NCI-H1694 treated with DMSO at 0.1 percent for 48 hours (cell line): ENCODE measurements around the gene PLXNA2.

ENCODE experiments used
- DNase-seq: peaks from one replicate; lab custom pipeline; 2025; lab: John Stamatoyannopoulos, UW

The PLXNA2 gene

DNA sequence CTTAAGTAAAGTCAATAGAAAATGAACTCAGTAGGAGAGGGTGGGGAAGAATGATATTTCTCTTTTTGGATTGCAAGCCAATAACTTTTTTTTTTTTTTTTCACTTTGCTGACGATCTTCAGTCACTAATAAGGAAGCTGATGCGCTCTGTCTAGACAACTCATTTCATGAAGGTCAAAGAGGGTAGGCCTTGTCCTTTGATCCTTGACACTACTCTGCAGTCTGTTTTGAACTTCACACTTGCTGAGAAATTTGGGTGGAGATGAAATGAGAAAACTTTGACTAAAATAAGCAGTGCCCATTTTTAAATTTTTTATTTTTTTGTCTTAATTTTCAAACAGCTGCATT lies 20.9 kb upstream of the PLXNA2 start:
- no peak for DNase-seq

DNA sequence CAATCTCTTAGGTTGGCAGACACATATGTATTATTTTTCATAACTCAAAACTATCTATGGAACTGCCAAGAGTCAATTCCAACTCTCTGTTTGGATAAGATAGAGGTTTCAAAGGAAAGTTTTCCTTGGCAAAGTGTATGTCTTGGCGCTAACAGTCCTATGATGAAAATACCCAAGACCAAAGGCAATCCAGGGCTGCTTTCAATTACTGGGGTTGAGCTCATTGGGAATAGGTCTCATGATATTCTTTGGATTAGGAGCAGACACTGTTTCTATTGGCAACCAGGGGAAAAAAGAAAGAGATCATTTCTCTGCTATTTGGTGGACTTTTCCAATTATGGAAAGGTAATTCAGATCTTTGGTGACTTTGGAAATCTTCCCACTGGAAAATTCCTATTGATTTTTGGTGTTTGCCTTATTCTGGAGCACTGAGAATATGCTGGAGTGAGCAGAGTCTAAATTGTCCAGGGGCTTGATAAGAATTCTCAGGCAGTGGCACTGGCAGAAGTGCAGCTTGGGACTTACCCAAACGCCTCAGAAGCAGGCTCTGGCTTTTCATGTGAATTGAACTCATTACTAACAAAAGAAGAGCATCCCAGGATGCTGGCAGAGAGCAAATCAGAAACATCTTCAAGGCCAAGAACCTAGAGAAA lies 20.4 kb upstream of the PLXNA2 start:
- no peak for DNase-seq

DNA sequence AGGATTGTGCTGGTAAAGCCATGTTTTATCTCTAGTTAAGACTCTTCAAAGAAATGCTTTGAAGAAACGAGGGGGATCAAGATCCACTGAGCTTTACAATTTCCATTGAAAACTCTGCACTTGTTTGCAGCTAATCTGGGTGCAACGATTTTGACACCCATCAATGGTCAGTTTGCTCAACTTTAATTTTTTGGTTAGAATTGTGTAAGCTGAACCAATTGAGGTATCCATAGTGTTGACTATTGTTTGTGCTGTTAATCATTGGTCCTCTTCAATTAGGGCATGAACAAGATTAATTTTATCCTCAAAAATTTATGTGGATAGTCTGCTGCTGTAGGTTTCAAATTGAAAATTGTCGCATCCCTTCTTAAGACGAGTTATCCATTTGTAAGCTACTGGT lies 17.7 kb upstream of the PLXNA2 start:
- DNase-seq = no peak

DNA sequence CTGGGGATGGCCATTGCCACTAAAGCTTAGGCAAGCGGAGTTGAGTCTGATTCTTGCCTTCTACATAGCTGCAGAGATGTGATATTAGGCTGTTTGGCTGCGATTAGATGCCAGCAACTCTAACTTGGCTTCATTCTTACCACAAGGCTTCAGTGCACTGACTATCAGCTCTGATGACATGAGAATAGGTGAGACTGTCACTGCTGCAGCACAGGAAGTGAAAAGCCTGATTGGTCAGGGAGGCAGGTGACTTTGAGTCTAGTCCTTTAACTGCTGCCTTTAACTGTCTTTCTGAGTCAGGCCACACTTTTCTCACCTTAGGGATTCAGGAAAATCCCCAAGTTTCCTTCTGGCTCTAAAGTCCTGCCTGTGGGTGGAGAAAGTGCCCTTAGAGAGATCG lies 14.1 kb upstream of the PLXNA2 start:
- no peak for DNase-seq

DNA sequence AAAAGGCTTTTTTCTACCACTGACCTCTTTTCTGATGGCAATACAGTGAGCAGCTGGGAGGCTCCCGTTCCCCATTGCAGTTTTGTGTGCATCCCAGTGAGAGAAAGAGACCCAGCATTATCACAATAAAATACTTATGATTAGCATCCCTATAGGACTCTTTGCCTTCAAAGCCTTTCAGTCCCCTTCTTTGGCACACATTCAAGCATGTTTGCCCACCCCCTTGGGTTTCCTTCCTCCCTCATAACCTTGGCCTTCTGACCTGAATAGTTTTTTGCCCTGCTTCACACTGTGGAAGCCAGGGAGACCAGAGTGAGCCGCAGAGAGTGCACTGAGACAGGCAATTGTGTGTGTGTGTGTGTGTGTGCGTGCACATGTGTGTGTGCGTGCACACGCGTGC lies 13.2 kb upstream of the PLXNA2 start:
- DNase-seq = no peak

DNA sequence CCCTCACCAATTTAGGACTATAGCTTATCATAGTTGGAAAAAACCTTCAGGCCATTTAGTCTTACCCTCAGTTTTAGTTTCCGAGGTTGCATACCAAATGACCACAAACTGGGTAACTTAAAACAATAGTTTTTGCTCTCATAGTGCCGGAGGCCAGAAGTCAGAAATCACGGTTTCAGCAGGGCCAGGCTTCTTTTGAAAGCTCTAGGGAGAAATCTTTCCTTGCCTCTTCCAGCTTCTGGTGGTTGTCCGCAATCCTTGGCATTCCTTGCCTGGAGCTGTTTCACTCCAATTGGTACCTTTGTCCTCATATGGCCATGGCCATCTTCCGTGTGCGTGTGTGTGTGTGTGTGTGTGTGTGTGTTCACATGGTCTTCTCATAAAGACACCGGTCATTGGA lies 12.4 kb upstream of the PLXNA2 start:
- DNase-seq = no peak

DNA sequence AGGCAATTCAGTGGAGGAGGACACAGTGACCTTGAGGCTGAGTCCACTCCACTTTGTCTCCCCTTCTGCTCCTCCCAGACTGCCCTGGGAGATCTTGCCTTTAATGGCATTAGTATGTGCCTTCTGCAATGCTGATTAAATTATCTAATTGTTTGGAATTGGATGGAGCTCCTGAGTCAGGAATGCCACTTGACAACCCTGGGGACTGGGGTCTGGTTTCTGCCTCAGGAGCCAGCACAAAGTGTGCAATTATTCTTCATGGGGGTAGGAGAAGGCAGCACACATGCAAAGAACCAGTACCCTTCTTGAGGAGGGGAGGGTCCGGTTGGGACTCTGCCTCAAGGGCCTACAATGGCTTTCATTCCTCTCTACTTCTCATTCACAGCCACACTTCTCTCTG lies 11.9 kb upstream of the PLXNA2 start:
- no peak for DNase-seq

DNA sequence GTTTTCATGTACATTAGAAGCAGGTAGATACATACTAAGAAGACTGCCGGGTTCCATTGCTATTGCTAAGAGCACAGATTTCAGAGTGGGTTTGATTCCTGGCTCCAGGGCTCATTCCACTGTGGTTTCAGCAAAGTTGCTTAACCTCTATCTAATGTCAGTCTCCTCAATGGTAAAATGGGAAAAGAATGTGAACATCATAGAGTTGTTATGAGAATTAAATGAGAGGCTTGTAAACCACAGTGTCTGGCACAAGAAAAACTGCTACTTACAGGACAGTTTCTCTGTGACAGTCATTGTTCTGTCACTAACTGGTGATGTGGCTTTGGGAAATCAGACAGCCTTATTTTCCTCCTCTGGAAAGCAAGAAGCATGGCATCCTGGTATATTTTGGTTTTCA lies 10.7 kb upstream of the PLXNA2 start:
- no peak for DNase-seq

DNA sequence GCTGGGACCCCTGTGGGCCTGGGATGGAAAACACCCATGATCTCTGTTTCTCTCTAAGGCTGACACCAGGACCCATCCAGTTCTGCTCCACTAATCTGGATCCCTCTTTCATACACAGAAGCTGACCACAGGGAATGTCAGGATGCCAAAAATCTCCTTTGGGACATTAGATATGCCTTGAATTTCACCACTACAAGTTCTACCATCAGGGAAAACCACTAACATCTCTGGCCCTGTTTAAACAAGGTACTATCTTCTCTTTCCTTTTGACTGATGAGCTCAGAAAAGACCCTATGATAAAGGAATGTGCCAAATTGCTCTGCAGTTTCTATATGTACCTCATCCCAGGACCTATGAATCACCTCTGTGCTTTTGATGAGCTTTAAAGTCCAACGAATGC lies 10.2 kb upstream of the PLXNA2 start:
- no peak for DNase-seq

DNA sequence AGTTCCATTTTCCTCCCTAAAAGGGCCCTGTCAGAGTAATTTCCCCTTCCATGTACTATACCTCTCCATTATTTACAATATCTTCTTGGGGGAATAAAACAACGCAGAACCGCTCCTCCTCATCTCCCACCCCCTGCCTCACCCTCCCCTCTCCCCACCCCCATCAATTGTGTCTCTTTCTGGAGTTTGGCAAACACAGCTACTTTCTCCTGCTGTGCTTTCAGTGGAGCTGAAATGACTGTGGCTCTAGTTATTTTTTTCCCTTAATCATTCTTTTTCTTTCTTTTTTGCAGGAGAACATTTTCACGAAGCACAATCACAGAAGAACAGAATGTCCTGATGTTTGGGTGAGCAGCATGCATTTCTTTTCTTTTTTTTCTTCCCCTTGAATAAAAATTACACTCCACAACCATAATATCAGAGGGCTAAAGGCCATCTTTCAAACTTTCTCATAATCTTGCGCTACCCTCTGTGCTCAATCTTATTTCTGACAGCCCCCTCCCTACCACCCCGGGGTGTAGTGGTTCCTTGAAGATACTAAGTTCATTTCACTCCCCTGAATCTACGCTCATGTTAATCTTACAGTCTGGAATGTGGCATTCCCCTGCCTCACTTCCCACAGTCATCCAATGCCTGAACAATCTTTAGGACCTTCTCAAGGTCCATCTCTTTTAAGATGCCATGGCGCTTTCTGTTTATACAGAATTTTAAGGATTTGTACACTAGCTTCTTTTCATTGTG lies 8.8 kb upstream of the PLXNA2 start:
- DNase-seq = no peak

DNA sequence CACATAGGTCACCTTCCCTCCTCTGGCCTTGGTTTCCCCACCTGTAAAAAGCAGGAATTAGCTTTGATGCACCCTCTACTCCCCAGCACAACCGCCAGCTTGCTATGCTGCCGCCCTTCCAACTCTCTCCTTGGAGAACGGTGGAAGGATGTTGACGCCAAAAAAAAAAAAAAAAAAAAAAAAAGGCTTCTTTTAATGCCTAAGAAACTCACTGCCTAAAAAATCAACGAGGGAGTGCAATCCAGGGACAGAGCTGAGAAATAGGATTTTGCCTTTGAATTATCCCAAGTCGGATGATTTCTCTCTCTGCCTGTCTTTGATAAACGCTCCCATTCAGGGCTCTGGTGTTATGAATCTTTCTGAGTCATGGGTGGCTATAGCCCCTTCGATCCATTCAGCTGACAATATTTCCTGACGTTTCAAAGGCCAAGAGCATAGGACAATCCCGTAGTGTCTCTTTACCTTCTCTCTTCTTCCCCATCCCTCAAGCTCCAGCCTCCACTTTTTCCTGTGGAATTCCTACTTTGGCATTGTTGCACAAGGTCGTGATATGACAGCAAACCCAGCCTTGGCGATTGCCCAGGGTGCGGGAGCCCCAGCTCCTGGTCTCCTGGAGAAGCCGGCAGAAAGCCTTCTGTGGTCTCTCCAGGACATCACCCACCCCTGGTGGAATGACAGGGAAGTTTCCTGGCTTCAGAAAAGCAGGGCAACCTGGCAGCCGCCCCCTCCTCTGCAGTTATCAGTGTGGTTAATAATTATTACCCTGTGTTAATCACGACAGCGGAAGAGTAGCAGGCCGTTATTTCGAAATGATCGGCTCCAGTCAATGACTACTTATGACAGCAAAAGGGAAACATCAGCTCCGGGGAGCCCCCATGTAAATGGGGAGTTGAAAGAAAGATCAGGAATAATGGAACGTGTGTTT lies 8.0 kb upstream of the PLXNA2 start:
- DNase-seq = no peak

DNA sequence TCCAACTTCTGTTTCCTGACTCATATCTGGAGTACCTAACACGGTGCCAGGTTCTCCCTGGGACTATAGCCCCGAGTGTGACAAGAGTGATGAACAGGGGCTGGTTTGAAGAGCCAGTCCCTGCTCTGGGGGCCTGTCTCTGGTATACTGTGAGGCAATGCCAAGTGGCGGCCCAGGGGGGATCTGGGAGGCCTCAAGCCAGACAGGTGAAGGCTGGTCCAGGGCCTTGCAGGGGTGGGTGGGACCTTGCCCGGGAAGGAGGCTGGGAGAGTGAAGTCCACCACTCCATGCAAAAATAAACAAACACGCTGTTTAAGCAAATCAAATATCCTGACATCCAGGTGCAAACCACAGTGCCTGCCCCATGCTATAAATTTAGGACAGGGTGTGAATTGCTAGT lies 6.8 kb upstream of the PLXNA2 start:
- DNase-seq = no peak

DNA sequence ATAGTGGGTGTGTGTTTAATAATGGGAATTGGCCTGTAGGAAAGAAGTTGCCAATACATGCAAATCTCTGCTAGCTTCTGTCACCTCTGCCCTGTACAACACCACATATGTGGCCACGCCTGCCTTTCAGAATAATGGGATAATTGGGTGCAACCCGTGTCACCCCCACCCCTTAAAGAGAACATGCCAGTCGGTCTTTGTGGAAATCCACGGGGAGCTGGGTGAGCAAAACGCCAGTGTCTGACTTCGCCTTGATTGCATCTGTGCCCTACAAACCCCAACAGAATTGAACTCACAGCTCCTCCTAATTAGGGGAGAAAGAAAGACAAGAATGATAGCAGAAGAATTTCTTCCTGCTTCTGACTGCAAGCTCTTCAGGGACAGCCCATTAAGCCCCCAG lies 6.4 kb upstream of the PLXNA2 start:
- DNase-seq = no peak

DNA sequence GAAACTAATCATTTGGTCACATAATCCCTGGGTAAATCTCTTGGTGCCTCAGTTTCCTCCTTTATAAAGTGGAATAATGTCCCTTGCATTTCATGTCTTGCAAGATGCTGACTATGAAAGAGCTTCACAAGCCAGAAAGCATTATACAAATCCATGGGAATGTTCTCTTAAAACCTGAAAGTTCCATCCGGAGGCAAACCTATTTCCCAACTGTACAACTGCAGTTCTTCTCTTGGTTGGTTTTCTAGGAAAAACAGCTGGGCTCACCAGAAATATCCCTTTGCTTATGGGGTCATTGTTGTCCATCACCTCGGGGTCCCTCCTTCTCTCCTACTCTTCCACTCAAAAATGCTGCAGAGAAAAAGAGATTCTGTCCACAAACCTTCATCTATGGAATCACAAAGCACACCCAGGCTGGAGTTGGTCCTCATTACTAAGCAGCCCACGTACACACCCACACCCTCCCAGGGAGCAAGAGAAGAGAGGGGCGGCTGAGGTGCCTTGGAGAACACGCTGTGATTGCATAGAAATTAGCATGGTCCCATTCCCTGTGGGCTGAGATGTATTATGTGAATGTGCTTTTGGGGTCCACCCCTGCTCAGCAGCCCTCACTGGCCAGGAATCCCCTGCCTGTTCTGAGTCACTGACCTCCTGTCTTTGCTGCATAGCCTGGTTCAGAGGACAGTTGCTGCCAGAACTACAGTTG lies 5.0 kb upstream of the PLXNA2 start:
- DNase-seq = no peak

DNA sequence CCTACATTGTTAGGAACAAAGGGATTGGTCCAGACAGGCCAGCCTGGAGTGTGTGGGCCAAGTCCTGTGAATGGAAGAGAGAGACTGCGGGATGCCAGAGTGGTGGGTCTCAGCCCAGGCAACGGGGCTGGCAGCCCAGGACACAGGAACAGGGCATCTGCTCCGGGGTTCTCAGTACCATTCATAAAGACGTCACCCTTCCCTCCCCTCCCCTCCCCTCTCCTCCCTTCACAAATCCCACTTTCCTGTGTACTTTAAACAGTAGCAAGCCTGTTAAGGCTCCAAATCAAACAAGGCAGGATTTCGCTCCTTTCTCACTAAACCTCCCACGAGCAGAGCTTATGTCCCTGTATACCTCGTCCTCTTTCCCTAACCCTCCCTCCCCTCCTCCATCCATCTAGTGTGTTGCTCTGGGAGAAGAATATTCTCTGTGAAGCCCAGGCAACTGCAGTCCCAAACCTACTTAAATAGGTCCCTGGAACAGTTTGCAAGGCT lies 4.2 kb upstream of the PLXNA2 start:
- no peak for DNase-seq

DNA sequence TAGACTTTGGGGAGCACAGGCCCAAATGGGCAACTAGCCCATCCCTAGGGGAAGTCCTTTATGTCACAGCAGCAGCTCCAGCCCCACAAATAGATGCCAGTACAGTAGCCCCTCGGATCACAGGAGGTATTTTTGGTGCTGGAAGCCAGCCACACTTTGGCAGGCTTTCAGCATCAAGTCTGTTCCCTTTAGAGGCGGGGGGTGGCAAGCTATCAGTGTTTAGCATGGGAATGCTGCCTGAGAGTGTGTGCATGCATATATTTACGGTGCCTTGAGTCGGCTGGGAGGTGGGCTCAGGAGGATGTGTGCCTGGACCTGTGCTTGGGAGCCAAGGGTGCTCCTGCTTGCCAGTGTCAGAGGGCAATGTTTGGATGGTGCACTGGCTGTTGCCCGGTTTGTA lies 3.5 kb upstream of the PLXNA2 start:
- DNase-seq = peak; percentile 49

DNA sequence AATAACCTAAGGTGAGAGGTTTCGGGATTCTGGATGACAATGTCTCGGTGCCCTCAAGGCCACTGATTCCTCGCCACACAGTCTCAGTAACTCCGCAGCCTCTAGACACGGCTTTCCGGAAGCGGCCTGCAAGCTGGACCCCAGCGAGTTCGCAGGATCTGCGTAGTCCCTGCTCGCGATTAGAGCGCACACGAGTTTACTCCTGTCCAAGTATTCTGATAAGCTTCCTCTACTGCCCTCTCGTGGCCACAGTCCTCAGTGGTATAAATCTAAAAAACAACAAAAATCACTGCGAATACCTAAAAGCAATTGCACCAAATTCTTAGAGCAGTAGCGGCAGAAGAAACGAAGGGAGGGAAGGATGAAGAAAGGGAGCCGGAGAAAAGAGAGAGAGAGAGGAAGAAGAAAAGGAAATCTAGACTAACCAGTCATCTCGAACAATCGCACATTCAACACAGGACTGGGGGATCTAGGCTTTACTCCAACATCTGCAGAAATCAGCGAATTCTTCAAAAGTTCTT lies 1.1 kb upstream of the PLXNA2 start:
- peak; percentile 87 for DNase-seq

DNA sequence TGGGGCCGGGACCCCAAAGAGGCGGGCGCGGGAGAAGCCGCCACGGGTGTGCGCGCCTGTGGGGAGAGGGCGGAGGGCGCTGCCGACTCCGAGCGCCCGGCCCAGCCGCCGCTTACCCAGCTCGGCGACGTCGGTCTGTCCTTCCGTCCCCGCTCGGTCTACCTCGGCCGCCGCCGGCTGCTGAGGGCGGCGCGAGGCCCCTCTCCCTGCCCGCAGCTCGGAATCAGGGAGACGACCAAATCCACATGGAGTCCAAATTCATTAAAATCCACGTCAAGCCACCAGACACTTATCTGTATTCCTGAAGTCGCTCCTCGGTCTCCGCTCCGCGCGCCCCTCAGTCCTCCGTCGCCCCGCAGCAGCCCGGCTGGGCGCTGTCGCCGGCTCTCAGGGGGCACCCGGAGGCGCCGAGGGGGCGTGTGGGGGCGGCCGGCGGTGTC lies 637 bp downstream of the PLXNA2 start:
- peak; percentile 29 for DNase-seq

DNA sequence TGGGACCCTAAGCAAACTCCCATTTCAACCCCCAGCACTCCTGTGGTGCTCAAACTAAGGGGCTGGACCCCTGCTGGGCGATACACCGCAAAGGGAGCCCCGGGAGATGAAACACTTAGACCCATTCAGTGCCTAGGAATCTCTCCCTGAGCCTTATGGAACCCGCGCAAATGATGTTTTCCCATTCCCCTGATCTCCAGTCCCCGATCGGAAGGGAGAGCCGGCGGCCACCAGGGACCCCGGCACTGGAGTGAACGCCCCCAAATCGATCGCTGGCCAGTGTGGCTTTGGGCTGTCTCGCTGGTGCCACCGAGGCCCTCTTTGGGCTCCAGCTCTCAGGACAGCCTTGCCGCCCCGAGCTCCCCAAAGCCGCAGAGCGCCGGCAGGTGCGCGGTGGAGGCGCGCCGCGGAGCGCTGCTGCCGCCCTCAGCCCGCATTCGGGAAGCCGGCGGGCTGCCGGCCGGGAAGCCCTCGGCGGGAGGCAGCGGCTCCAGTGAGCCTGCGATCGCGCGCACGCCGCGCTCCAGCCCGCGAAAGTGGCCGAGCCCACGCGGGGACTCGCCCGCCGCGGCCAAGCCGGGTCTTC lies 1.1 kb downstream of the PLXNA2 start:
- peak; percentile 12 for DNase-seq

DNA sequence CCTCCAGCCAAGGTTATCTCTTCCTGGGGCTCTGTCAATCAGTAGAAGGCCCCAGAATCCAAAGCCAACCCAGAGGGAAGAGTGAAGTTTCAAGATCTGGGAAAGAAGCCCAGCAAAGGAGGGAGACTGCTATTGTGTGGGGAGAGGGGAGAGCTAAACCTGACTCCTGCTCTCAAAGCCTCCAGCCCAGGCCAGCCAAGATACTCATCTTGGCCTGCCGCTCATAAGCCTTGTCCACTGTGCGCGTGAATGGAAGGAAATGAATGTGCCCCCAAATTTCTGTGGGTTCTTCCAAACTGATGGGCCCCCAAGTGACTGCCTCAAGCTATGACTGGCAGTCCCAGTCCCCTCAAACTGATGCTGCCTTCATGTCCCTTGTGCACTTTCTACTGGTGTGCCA lies 2.0 kb downstream of the PLXNA2 start:
- DNase-seq = no peak

DNA sequence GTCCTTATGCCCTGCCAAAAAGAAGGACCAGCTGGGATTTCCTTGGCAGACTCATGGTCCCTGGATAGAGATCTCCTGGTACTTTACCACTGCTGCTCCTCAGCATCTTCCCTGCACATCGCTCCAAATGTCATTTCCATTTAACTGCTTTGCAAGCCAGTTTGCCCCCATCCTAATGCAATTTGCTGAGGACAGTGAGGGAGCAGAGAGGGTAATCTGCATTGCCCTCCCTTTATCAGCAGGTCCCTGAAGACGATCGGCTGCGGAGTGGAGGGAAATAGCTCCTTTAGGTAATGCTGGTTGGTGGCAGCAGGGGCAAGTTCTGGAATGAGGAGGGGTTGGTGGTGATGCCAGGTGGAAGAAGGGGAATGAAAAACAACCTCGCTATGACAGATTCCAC lies 2.7 kb downstream of the PLXNA2 start:
- DNase-seq = no peak
